PFSK-1 (cell line): Measurements from ENCODE around the gene ISG20L2.

Source experiments
- FOXP2 ChIP-seq: optimal IDR thresholded peaks from 2 replicates; pipeline ENCODE3; 2011; ENCODE audit warnings: borderline replicate concordance, control low read depth, inconsistent platforms; ENCODE audit not compliant: insufficient read depth; ENCODE audit errors: extremely low read length, extremely low read depth
- POLR2AphosphoS5 ChIP-seq: IDR thresholded peaks from 2 replicates; pipeline ENCODE4 v1.6.1; 2012; ENCODE audit warnings: low read depth, mild to moderate bottlenecking, control low read depth, low read length, moderate library complexity
- SIN3A ChIP-seq: IDR thresholded peaks from 2 replicates; pipeline ENCODE4 v1.6.1; 2012; ENCODE audit warnings: mild to moderate bottlenecking, low read length, moderate library complexity, borderline replicate concordance; ENCODE audit not compliant: insufficient read depth
- TAF1 ChIP-seq: IDR thresholded peaks from 2 replicates; pipeline ENCODE4 v1.6.1; 2012; ENCODE audit warnings: low read length, control low read depth, borderline replicate concordance; ENCODE audit not compliant: insufficient read depth
- TF ChIP-seq, protein P1 (sequence below), 2 experiments: IDR thresholded peaks; 2 replicates each; pipeline versions ENCODE4 v1.6.1 to v1.8.0; 2011 to 2012; ENCODE audit warnings: low read depth in 2 of 2, low read length in 2 of 2, control low read depth in 1 of 2, inconsistent platforms in 1 of 2, mild to moderate bottlenecking in 1 of 2, moderate library complexity in 1 of 2; ENCODE audit not compliant: insufficient read depth in 1 of 2

Gene ISG20L2

GRCh38 chr1:156693848-156694689 is 34.5 kb downstream of the ISG20L2 start:
- no peak for TF ChIP-seq TAF1
- TF ChIP-seq POLR2AphosphoS5 = no peak
- TF ChIP-seq, protein P1, sequence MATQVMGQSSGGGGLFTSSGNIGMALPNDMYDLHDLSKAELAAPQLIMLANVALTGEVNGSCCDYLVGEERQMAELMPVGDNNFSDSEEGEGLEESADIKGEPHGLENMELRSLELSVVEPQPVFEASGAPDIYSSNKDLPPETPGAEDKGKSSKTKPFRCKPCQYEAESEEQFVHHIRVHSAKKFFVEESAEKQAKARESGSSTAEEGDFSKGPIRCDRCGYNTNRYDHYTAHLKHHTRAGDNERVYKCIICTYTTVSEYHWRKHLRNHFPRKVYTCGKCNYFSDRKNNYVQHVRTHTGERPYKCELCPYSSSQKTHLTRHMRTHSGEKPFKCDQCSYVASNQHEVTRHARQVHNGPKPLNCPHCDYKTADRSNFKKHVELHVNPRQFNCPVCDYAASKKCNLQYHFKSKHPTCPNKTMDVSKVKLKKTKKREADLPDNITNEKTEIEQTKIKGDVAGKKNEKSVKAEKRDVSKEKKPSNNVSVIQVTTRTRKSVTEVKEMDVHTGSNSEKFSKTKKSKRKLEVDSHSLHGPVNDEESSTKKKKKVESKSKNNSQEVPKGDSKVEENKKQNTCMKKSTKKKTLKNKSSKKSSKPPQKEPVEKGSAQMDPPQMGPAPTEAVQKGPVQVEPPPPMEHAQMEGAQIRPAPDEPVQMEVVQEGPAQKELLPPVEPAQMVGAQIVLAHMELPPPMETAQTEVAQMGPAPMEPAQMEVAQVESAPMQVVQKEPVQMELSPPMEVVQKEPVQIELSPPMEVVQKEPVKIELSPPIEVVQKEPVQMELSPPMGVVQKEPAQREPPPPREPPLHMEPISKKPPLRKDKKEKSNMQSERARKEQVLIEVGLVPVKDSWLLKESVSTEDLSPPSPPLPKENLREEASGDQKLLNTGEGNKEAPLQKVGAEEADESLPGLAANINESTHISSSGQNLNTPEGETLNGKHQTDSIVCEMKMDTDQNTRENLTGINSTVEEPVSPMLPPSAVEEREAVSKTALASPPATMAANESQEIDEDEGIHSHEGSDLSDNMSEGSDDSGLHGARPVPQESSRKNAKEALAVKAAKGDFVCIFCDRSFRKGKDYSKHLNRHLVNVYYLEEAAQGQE (IDR thresholded peaks at IDR 0.05; ENCODE audit: insufficient read depth in 1 of 2, low read depth in 2 of 2, low read length in 2 of 2) = no peak
- TF ChIP-seq SIN3A = no peak
- no peak for TF ChIP-seq FOXP2

DNA sequence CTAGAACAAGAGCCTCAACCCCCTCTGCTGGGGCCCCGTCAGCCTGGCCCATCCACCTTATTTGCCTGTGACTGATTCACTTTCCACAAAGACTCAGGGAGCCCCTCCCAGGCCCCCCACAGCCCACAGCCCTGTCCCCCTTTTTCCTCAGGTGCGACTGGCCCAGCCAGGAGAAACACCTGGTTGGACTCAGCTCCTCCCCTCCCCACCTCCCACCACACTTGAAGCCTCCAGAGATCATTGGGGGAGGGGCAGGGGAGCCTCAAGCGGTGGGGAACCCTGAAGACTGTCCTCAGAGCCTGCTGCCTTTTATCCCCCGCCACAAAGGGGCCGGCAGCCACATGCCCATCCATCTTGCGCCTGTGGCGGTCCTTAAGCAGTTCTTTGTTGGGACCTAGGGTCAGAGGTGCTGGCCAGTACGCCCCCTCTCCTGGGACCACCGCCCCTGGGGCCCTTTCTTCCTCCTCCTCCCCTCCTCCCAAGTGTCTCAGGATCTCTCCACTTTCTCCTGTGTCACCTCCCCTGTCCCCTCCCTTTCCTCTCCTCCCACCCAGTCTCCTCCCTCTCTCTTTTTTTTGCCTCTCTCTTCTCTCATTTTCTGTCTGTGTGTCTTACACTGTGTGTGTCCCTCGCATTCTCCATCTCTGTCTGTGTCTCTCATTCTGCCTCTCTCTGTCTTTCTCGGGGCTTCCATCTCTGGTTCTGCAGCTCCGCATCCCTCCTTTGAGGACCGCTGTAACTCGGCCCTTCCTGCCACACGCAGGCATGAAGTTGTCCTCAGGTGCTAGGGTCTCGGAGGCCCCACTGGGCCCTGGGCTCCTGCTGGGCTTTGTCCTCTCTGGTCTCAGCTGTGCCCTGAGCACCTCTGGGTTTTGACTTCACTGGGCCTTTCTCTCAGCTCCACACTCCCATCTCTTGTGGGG is 35.4 kb downstream of the ISG20L2 start:
- TF ChIP-seq POLR2AphosphoS5 = no peak
- no peak for TF ChIP-seq TAF1
- TF ChIP-seq, protein P1 (IDR thresholded peaks at IDR 0.05; ENCODE audit: insufficient read depth in 1 of 2, low read depth in 2 of 2, low read length in 2 of 2) = no peak
- no peak for TF ChIP-seq FOXP2
- no peak for TF ChIP-seq SIN3A

DNA sequence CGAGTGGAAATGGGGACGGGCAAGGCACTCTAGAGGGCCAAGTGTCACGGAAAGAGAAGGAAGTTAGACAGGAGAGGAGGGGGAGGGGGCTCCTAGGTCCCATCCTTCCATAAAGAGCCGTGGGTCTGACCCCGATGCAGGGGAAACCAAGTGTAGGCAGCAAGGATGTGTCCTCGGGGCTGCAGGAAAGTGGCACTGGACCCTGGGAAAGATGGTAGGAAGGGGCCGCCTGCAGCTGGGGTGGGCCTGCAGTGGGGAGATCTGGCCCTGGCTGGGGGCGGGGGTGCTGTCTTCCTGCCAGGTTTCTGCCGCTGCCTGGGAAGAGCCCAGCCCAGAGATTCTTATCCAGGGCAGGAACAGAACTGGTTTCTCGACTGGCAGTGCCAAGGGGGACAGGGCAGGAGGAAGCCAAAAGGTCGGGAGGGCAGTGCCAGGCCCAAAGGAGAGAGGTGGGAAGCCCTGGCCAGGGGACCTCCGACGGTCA is 36.1 kb downstream of the ISG20L2 start:
- TF ChIP-seq, protein P1 (IDR thresholded peaks at IDR 0.05; ENCODE audit: insufficient read depth in 1 of 2, low read depth in 2 of 2, low read length in 2 of 2) = no peak
- TF ChIP-seq SIN3A (no peak), POLR2AphosphoS5 (no peak), TAF1 (no peak), FOXP2 (no peak)

DNA sequence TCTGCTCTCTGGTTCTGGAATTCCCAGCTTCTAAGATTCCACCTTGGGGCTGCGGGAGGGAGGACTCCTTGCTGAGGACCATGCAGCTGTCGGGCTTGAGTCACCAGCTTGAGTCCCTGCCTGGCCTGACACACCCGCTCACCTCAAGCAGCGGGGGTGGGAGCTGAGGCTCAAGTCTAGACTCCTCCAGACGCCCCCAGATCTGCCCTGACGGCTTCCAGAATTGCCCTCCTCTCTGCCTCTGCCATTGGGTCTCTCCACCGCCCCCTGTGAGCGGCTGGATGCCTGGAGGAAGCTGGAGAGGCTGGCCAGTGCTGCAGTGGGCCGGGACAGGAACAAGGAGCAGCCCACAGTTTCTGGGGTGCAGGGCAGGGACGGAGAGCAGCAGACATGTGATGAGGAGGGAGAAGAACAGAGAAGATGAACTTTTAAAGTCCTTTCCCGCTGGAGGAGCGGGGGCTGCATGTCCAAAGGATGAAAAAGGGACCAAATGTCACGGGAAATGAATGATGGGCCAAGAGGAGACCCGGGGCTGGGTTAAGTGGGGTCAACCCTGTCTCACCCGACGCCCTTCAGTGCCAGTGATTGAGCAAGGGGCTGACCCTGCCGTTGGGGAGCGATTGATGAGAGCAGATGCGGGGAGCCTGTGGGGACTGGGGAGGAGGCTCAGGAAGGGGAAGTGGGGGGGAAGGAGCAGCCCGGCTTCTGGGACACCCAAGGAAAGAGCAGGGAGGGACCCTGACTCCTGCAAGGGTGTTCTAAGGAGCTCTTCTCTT is 36.7 kb downstream of the ISG20L2 start:
- TF ChIP-seq, protein P1 (IDR thresholded peaks at IDR 0.05; ENCODE audit: insufficient read depth in 1 of 2, low read depth in 2 of 2, low read length in 2 of 2) = no peak
- no peak for TF ChIP-seq SIN3A
- no peak for TF ChIP-seq TAF1
- TF ChIP-seq FOXP2 = no peak
